GM12891 (cell line): ENCODE measurements around the gene TXNRD3.

Experiments
- DNase-seq: peaks from one replicate; pipeline ENCODE4 v3.0.0; 2011; ENCODE audit warnings: low spot score; ENCODE audit not compliant: insufficient read length
- FAIRE-seq: peaks from 2 replicates; lab custom pipeline; 2011; peaks lifted over from hg19 to GRCh38; lab: Jason Lieb, UNC
- PAX5 ChIP-seq: IDR thresholded peaks from 2 replicates; pipeline ENCODE4 v1.6.1; 2011; ENCODE audit warnings: low read length, moderate library complexity, mild to moderate bottlenecking; ENCODE audit not compliant: insufficient read depth, severe bottlenecking
- POLR2A ChIP-seq: IDR thresholded peaks from 2 replicates; pipeline ENCODE4 v1.6.1; 2011; ENCODE audit warnings: low read depth, low read length, control low read depth
- POLR2AphosphoS5 ChIP-seq: IDR thresholded peaks from 2 replicates; pipeline ENCODE4 v1.6.1; 2011; ENCODE audit warnings: low read depth, low read length, control low read depth
- POU2F2 ChIP-seq: IDR thresholded peaks from 2 replicates; pipeline ENCODE4 v1.6.1; 2011; ENCODE audit warnings: low read depth, mild to moderate bottlenecking, control low read depth, low read length, moderate library complexity
- SPI1 ChIP-seq: IDR thresholded peaks from 2 replicates; pipeline ENCODE4 v1.6.1; 2011; ENCODE audit warnings: low read depth, low read length, control low read depth
- TAF1 ChIP-seq: IDR thresholded peaks from 2 replicates; pipeline ENCODE4 v1.6.1; 2011; ENCODE audit warnings: low read depth, low read length, control low read depth

Gene TXNRD3

GRCh38 chr3:126665221-126665936 lies 10.5 kb upstream of the TXNRD3 start:
- DNase-seq: no peak
- no peak for FAIRE-seq
- TF ChIP-seq PAX5 (no peak), SPI1 (no peak), POU2F2 (no peak), TAF1 (no peak), POLR2A (no peak), POLR2AphosphoS5 (no peak)

GRCh38 chr3:126664591-126665214 lies 9.8 kb upstream of the TXNRD3 start:
- DNase-seq (no peak), FAIRE-seq (no peak)
- TF ChIP-seq TAF1: no peak
- no peak for TF ChIP-seq POLR2A
- TF ChIP-seq POLR2AphosphoS5: no peak
- TF ChIP-seq POU2F2: no peak
- no peak for TF ChIP-seq PAX5
- no peak for TF ChIP-seq SPI1

GRCh38 chr3:126663750-126664149 lies 8.8 kb upstream of the TXNRD3 start:
- TF ChIP-seq POLR2AphosphoS5: no peak
- TF ChIP-seq PAX5: no peak
- no peak for TF ChIP-seq POLR2A
- no peak for TF ChIP-seq POU2F2
- TF ChIP-seq TAF1: no peak
- TF ChIP-seq SPI1: no peak
- FAIRE-seq (no peak), DNase-seq (no peak)

GRCh38 chr3:126663257-126663656 lies 8.3 kb upstream of the TXNRD3 start:
- DNase-seq: no peak
- TF ChIP-seq SPI1 (no peak), POLR2A (no peak), TAF1 (no peak), PAX5 (no peak), POU2F2 (no peak), POLR2AphosphoS5 (no peak)
- no peak for FAIRE-seq

GRCh38 chr3:126661532-126662364 lies 6.8 kb upstream of the TXNRD3 start:
- TF ChIP-seq POU2F2: no peak
- no peak for TF ChIP-seq SPI1
- no peak for TF ChIP-seq POLR2AphosphoS5
- TF ChIP-seq PAX5: no peak
- TF ChIP-seq POLR2A: no peak
- no peak for TF ChIP-seq TAF1
- no peak for FAIRE-seq
- no peak for DNase-seq

GRCh38 chr3:126659915-126660886 lies 5.3 kb upstream of the TXNRD3 start:
- DNase-seq: no peak
- TF ChIP-seq PAX5 (no peak), SPI1 (no peak), POU2F2 (no peak), POLR2AphosphoS5 (no peak), POLR2A (no peak), TAF1 (no peak)
- FAIRE-seq: no peak

- DNase-seq (no peak), FAIRE-seq (no peak)
- TF ChIP-seq TAF1 (no peak), PAX5 (no peak), SPI1 (no peak), POLR2AphosphoS5 (no peak), POU2F2 (no peak), POLR2A (no peak)
These were observed 3.7 kb upstream of the TXNRD3 start for GRCh38 chr3:126658584-126658983.

GRCh38 chr3:126657901-126658300 lies 3.0 kb upstream of the TXNRD3 start:
- no peak for DNase-seq
- no peak for TF ChIP-seq POLR2AphosphoS5
- no peak for TF ChIP-seq POU2F2
- TF ChIP-seq SPI1: no peak
- no peak for TF ChIP-seq PAX5
- no peak for TF ChIP-seq POLR2A
- TF ChIP-seq TAF1: no peak
- no peak for FAIRE-seq

GRCh38 chr3:126656371-126657134 lies 1.6 kb upstream of the TXNRD3 start:
- FAIRE-seq (no peak), DNase-seq (no peak)
- TF ChIP-seq SPI1: no peak
- TF ChIP-seq POLR2A: no peak
- no peak for TF ChIP-seq POLR2AphosphoS5
- TF ChIP-seq POU2F2: no peak
- no peak for TF ChIP-seq TAF1
- no peak for TF ChIP-seq PAX5
